ENCODE results near the gene KLF7.

Gene KLF7

DNA sequence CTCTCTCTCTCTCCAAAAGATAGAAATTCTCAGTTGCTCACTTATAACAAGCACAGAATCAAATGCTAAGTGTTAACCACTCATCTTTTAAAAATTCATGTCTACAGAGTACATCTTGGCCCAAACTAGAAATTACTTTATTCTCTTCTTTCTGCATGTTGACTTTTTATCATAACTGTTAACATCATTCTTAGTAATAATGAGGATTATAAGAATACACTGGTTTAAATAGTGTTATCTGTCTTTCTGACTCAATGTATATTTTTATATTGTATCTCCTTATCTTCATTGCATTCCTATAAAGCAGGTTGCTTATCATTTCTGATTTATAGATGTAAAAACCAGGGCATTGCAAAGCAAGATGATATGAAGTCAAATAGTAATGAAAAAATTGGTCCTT is 17.8 kb upstream of the KLF7 start:
- TF ChIP-seq ZNF274 (IDR thresholded peaks at IDR 0.05; ENCODE audit: low read depth, low read length): no peak
- H3K4me3 ChIP-seq (ENCODE audit: low read length): no peak overlapping the region

DNA sequence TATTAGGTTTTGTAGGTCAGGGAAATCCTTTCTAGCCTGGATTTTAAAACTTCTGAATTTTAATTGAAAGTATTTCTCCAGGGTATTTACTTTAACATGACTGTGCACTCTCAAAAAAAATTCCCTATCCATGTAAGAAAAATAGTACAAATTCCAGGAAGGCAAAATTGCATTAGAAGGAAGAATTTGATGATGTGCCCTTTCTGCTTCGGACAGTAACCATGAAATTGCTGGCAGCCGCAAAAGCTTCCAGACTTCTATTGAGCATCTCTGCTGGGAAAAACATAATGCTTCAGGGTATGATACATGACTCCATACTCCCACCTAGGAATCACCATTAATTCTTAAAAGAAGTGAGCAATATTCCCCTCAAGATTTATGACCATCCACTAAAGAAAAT is 17.2 kb upstream of the KLF7 start:
- TF ChIP-seq ZNF274 (IDR thresholded peaks at IDR 0.05; ENCODE audit: low read depth, low read length): no peak
- H3K4me3 ChIP-seq (ENCODE audit: low read length): no peak overlapping the region

DNA sequence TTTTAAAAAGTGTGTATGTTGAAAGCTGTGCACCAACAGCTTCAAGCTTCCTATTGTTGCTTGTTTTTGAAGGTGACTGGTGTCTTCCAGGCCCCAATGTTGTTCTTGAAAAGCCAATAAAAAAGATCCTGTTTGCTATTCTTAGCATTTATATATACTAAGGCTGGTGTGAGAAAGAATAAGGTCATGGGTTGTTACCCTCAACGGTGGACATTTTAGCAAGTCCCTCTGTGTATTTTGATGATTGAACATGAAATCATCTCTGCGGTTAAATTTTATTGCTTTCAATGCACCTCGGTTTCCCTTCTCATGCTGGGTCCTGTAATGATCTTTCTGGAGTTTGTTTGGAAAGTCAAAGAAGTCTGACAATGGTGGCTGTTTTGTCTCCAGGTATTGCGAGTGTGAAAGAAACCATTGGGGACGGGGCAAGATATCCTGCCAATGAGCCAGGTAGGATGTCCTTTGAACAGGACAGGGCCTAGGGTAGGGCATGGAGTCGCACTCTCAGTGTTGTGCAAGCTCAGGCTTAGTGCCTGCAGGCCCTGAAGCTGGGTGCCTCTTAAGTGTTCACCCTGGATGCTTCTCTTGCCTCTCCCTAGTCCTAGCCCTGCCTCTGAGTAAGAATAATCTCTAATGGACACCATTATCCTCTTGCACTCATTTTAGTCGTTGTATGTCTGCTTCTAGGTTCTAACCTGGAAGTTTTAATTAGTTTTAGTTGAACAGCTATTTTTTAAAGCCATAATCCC is 16.0 kb upstream of the KLF7 start:
- TF ChIP-seq ZNF274 (IDR thresholded peaks at IDR 0.05; ENCODE audit: low read depth, low read length): no peak

DNA sequence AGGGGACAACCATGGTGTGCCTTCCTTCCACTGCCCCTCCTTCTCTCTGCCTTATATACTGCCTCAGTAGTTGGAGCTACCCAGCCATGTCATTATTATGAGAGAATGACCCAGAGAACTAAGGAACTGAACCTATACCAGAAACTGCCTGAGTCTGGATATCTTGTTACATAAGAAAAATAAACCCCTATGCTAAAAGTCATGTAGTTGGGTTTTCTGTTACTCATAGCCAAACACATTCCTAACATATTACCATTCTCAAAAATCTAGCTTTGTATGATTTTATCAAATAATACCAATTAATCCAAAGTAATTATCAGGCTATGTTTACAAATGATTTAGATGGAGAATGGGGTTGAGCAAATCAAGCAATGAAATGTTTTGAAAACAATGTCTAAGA is 15.0 kb upstream of the KLF7 start:
- TF ChIP-seq ZNF274 (IDR thresholded peaks at IDR 0.05; ENCODE audit: low read depth, low read length): no peak

More for the DNA sequence above, 16.0 kb upstream of the KLF7 start:
- no peak overlapping the region for H3K4me3 ChIP-seq (ENCODE audit: low read length)

DNA sequence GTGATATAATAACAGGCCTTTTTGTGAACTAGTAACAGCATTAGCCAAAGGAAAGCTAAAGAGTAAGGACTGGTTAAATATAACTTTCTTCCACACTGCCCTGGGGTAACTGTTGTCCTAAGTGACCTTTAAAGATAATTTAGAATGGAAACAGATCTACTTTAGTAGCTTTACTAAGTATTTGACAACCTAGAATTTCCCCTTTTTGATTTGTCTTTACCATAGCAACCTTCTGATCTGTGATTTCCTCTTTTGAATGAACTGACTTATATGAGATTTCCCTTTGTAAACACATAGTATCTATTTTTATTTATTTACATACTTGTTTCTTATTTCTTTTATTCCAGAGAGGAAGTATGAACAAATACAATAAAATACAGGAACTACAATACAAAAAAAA is 10.5 kb upstream of the KLF7 start:
- TF ChIP-seq ZNF274 (IDR thresholded peaks at IDR 0.05; ENCODE audit: low read depth, low read length): no peak

More for the DNA sequence above, 15.0 kb upstream of the KLF7 start:
- H3K4me3 ChIP-seq (ENCODE audit: low read length): no peak overlapping the region

DNA sequence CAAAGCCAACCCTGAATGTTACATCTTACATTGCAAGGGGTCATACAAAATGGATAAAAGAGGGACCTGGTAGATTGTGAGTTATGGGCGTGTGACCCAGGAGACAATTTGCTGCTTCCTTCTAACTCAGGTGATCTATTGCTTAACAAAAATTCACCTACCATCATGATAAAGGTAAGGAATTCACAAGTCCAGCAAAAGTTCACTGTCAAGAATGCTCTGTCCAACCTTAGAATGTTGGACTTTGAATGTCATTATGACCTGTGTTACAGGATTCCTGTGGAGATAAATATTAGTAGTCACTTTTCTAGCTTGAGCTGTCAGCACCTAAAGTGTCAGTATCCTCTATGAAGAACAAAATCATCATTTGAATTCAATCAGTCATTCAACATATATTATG is 7.9 kb upstream of the KLF7 start:
- no peak for TF ChIP-seq ZNF274 (IDR thresholded peaks at IDR 0.05; ENCODE audit: low read depth, low read length)

More for the DNA sequence above, 10.5 kb upstream of the KLF7 start:
- no peak overlapping the region for H3K4me3 ChIP-seq (ENCODE audit: low read length)

DNA sequence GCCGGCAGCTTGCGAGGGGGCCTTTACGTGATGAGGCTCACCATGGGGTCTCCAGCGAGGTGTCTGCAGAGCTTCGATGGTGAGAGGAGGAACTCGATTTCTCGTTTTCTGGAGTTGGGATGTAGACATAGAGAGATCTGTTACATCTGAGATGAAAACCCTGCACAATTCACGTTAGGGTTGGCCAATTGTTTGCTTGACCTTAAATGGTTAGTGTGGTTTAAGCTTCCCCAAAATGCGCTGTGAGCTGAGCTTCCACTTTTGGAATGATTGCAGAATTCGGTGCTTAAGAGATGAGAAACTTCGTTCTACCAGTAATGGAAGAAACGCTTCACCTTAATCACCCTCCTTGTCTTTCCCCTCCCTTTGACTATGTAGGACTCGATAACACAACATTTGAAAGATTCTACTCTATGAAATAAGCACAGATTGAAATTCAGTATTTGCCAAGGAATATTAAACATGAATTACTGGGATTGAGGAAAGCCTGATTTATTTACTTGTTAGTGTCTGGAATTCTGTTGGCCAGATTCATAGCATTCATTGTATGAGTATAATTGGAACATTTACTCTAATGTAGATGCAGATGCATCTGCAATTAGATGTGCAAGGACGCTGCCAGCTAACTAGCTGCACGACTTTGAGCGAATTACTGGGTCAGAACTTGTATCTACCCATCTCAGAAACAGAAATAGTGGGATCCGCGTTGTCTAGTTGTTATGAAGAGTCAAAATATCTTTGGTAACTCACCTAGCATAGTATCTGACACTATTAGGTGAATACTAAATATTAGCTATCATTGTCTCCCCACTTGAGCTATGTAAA is 1.6 kb upstream of the KLF7 start:
- H3K4me3 ChIP-seq (ENCODE audit: low read length): peak overlapping the region; percentile 94
- TF ChIP-seq ZNF274 (IDR thresholded peaks at IDR 0.05; ENCODE audit: low read depth, low read length): no peak

More for the DNA sequence above, 7.9 kb upstream of the KLF7 start:
- no peak overlapping the region for H3K4me3 ChIP-seq (ENCODE audit: low read length)

DNA sequence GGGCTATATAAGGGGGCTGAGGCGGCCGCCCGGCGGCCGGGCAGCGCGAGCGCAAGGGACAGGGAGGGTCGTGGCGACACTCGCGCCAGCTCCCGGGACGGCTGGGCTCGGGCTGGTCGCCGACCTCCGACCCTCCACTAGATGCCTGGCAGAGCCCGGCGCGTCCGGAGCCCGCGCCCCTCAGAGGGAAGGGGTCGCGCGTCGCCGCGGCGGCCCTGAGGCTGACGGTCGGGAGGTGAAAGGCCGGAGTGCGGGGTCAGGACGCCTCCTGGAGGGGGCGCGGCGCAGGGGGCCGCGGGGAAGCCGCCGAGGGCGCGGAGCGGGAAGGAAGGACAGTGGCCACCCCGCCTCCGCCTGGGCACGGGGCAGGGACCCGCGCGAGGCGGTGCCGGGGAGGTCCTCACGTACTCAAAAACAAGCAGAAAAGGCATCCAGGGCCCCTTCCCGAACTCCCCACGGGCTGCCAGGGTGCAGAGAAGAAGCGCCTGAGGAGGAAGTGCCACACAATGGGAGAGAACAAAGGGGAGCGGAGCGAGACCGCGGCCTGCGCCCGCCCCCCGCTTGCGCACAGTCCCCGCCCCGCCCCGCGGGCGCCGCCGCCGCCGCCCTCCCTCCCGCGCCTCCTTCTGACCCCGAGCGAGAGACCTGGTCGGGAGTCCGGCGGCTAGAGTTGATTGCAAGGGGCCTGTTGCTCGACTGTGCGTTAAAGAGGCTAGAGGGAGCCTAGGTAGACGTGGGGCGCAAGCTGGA is 776 bp upstream of the KLF7 start:
- no peak for TF ChIP-seq ZNF274 (IDR thresholded peaks at IDR 0.05; ENCODE audit: low read depth, low read length)
- peak overlapping the region; percentile 94 for H3K4me3 ChIP-seq (ENCODE audit: low read length)

DNA sequence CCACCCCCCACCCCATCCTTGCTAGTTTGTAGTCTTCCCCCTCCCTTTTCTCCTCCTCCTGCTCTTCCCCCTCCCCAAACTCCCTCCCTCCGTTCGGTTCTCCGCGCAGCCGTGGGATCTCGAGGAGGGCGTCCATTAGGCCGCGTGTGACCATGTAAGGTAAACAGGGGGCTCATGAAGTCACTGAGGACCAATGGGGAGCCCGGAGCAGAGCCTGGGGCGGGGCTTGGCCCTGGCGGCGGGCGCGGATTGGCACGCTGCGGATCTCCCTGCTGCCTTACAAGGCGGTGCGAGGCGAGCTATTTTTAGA is 246 bp upstream of the KLF7 start:
- no peak for TF ChIP-seq ZNF274 (IDR thresholded peaks at IDR 0.05; ENCODE audit: low read depth, low read length)
- peak overlapping the region; percentile 94 for H3K4me3 ChIP-seq (ENCODE audit: low read length)

DNA sequence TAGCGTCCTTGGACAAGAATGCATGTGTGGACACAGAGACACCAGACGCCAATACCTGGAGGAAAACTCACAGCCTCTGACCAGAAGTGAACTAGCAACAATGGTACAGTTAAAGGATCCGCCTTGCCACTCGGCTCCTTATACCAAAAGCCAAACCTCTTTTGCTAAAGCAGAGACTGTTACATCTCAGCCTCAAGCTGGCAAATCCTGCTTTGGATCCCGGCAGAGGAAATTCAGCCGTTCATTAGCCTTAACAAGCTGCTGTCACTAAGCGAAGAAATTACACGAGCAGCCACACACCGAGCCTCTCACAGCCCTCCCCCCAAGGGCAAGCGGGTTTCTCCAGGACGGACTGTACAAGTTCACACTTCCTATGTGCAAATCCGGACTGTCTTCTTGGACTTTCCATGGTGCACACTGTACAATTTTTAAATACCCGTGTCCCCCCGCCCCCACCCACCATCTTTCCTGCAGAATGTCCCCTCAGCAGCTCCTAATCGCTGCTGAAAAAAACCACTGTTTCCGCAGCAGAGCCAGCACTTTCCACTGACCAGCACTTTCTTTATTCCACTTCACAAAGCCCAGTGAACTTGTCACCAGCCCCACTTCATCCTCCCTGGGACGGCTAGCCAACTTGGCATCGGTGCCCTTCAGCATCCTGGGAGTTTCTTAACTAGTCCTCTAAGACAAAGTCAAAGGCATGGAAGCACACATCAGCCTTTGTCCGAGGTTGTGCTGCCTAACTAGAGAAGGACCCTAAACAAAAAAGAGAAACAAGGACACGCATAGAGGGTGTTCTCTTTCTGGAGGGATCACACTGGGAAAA is 1.5 kb downstream of the KLF7 start:
- peak overlapping the region; percentile 86 for H3K4me3 ChIP-seq (ENCODE audit: low read length)
- no peak for TF ChIP-seq ZNF274 (IDR thresholded peaks at IDR 0.05; ENCODE audit: low read depth, low read length)

DNA sequence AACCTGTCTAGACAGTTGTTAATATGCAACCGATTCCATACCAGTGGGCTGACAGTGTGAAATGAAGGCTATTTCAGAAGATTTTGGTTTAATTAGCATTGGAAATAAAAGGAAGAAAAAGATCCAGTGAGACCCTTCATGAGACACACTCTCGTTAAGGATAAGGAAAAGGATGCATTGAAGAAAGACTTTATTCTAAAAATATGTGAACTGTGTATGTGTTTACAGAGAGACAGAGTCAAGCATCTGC is 2.1 kb downstream of the KLF7 start:
- H3K4me3 ChIP-seq (ENCODE audit: low read length): peak overlapping the region; percentile 86
- no peak for TF ChIP-seq ZNF274 (IDR thresholded peaks at IDR 0.05; ENCODE audit: low read depth, low read length)

DNA sequence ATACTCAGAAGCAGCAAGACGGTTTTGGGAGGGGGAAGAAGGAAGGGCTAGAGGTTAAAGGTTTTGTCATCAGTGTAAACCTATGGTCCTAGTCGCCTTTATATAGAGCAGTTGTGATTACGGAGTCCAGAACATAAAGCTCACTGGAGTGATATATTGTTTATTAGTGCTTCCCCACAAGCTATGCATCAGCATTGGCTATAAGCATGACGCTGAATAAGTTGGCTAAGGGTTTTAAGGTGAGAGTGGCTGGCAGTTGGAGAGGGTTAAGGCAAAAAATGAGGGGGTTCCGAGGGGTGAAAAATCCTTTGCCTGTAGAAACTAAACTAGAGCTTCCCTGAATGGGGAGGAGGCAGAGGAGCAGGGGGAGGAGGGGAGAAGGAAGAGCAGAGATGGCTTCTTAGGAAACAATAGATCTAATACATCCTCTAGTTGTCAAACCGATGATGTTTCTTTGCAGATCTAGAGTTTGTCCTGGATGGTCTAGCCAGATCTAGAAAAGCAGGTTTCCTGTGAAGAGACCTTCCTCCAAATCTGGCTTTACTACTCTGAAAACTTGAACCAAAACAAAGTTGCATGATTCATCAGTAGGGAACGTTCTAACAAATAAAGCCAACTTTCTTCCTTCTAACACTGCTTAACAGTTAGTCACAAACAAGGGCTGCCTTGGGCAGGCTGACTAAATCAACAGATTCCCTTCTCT is 2.5 kb downstream of the KLF7 start:
- H3K4me3 ChIP-seq (ENCODE audit: low read length): peak overlapping the region; percentile 86
- no peak for TF ChIP-seq ZNF274 (IDR thresholded peaks at IDR 0.05; ENCODE audit: low read depth, low read length)

DNA sequence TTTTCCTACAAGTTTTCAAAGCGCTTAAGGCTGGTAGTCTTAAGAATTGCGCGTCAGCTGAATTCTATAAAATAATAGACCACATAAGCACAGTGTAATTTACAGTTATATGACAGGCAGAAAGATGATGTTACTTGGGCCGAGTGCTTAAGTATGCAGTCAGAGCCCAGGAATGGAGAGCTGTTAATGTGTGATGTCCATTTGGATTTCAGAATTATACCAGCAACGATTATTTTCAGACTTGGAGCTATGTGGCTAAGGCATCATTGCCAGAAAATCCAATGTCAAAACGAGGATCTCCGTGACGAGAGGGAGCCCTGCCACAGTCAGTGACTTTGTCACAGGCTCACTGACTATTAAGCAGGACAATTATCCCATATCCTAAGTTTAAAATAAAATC is 3.4 kb downstream of the KLF7 start:
- no peak overlapping the region for H3K4me3 ChIP-seq (ENCODE audit: low read length)
- TF ChIP-seq ZNF274 (IDR thresholded peaks at IDR 0.05; ENCODE audit: low read depth, low read length): no peak

All from GM08714 (cell line).